ENCODE results near the gene SIN3B.
"Not testable (repeated sequence)": the region's sequence is repeated elsewhere in the genome, so short reads cannot be mapped to it uniquely, and the experiment has no call there.

Gene SIN3B

GRCh38 chr19:16868423-16869130 is 39.4 kb downstream of the SIN3B start:
- DNase-seq, result no peak

GRCh38 chr19:16869331-16869972 is 40.3 kb downstream of the SIN3B start:
- no peak for DNase-seq

- DNase-seq, result no peak
Observed at GRCh38 chr19:16871871-16872270, 42.7 kb downstream of the SIN3B start.

GRCh38 chr19:16872728-16873127 is 43.5 kb downstream of the SIN3B start:
- DNase-seq, result no peak

GRCh38 chr19:16873594-16873993 is 44.4 kb downstream of the SIN3B start:
- DNase-seq, result no peak

GRCh38 chr19:16874250-16874977 is 45.2 kb downstream of the SIN3B start:
- DNase-seq, result no peak

- not testable (repeated sequence) for DNase-seq
Observed at GRCh38 chr19:16874978-16875299, 45.7 kb downstream of the SIN3B start.

GRCh38 chr19:16875584-16876555 is 46.7 kb downstream of the SIN3B start:
- DNase-seq, result no peak

- no peak for DNase-seq
Observed at GRCh38 chr19:16876904-16877361, 47.7 kb downstream of the SIN3B start.

- no peak for DNase-seq
Observed at GRCh38 chr19:16877581-16877980, 48.4 kb downstream of the SIN3B start.

- DNase-seq, result no peak
Observed at GRCh38 chr19:16878181-16878965, 49.2 kb downstream of the SIN3B start.

- DNase-seq, result no peak
Observed at GRCh38 chr19:16880884-16881554, 51.8 kb downstream of the SIN3B start.

- no peak for DNase-seq
Observed at GRCh38 chr19:16882146-16882545, 52.9 kb downstream of the SIN3B start.

GRCh38 chr19:16883522-16883921 is 54.3 kb downstream of the SIN3B start:
- DNase-seq, result no peak

GRCh38 chr19:16885166-16885565 is 56.0 kb downstream of the SIN3B start:
- DNase-seq, result no peak

GRCh38 chr19:16886305-16886880 is 57.2 kb downstream of the SIN3B start:
- no peak for DNase-seq

- peak in 1 of 2 donors; percentile 27 for DNase-seq
Observed at GRCh38 chr19:16887353-16888265, 58.4 kb downstream of the SIN3B start.

GRCh38 chr19:16888629-16889365 is 59.6 kb downstream of the SIN3B start, which contains the start of gene F2RL3:
Gene F2RL3 (plus strand): TSS chr19:16888999. CDS start chr19:16889190, 191 bp downstream.
- DNase-seq, result peak in 1 of 2 donors; percentile 92

- no peak for DNase-seq
Observed at GRCh38 chr19:16889366-16889882, 60.2 kb downstream of the SIN3B start.

Measured in bone marrow (tissue), 2 donors.